GM19043 (cell line): ENCODE data around the gene ABI3.

Experiments used
- ATAC-seq: cut with Tn5 transposase; IDR thresholded peaks from one replicate; pipeline ENCODE4 v1.9.1; 2021; ENCODE audit warnings: low read depth; ENCODE audit not compliant: unreplicated experiment

Gene ABI3

DNA sequence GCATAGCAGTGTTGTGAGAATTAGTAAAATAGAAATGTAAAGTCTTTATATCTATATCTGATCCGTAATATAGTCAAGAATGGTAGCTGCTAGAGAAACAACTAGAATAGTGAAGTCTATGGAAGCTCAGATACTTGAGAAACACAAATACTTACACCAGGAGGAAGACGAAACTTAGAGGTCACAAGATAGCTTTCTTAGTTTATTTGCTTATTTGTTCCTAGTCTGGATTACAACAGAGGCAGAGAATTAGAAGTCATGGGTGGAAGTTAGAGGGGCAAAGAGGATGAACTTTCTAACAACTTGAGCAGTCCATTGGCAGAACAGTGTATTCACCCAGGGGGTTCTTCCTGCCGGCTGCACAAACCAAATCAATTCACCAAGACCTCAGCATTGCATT lies 14.0 kb upstream of the ABI3 start:
- no peak for ATAC-seq

DNA sequence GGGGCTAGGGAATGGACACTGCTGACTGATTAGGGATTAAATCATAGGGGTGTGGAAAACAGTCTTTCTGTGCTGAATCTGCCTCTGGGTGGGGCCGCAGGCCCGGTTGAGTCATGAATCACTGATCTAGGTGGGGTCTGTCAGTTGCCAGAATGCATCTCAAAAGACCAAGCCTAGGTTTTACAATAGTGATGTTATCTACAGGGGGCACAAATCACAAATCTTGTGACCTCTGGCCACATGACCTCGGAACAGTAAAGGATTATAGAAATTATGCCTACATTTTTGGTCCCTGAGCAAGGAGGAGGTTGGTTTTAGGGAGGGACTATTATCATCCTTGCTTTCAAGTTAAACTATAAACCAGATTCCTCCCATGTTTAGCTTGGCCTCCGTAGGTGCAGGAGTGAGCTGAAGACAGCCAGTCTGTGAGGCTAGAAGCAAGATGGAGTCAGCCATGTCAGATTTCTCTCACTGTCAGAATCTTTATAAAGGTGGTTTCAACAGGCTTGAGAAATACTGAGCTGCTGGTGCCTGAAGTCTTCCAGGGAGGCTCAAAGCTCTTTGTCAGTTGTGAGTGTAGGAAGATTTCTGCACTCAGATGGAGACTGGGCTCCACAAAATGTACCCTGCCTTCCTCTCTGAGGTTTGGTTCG lies 13.0 kb upstream of the ABI3 start:
- ATAC-seq, result no peak

DNA sequence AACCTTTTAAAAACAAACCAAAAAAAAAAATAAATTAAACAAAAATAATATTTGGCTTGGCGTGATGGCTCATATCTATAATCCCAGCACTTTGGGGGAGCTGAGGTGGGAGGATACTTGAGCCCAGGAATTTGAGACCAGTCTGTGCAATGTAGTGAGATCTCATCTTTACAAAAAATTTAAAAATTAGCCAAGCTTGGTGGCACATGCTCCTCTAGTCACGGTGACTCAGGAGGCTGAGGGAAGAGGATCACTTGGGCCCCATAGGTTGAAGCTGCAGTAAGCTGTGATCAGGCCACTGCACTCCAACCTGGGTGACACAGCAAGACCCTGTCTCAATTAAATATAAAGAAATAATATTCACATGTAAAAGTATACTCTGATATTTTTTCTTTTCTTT lies 12.3 kb upstream of the ABI3 start:
- no peak for ATAC-seq

DNA sequence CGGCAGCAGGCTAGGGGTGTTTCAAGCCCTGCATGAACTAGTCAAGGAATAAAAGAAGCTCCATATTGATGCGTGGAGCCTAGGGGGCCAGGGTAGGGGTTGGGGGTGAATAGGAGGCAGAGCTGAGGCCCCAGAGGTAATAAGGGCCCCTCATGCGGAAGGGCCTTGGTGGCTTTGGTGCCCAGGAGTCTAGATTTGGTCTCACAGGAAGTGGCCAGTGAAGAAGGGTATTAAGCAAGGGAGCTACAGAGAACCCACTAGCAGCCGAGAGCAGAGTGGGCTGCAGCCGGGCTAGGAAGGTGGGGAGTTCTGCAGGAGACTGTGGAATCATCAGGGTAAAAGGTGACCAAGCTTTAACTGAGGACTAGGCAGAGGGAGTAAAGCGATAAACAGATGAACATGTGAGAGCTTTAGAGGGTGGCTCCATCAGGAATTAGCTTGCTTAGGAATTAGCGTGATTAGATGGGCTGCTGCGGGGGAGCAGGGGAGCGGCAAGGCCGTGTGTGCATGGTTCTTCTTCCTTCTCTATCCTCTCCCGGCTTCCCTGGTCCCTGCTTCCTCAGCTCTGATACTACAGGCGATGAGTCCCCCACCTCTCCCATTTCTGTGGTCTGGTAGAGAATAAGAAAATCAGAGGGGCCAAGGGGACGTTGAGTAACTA lies 10.0 kb upstream of the ABI3 start:
- ATAC-seq, result no peak

DNA sequence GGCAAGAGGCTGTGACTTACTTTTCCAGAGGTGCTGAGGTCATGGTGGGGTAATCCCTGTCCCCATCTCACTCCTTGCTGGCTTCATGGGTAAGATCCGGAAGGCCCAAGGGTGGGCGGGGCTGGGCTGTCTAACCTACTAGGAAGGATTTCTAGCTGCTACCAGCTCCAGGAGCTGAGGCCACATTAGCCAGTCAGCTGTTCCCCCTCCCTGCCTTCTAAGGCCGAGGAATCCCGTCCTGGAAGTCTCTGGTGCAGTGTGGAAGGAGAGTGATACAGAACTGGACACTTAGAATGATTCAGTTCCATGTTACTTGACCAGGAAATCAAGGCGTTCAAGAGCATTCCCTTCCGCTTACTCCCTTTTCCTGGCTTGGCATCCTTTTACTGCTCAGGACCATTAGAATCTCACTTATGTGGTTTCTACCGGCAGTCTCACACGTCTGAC lies 9.0 kb upstream of the ABI3 start:
- no peak for ATAC-seq

DNA sequence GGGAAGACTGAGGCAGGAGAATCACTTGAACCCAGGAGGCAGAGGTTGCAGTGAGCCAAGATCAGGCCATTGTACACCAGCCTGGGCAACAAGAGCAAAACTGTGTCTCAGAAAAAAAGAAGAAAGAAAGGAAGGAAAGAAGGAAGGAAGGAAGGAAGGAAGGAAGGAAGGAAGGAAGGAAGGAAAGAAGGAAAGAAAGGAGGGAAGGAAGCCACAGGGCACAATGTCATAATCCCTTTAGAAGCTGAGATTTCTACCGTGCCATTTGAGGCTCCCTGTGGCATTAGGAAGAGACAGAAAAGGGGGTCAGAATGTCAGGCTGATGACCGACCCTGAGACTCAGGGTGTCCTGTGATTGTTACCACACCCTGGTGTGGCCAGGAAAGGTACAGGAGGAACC lies 6.7 kb upstream of the ABI3 start:
- no peak for ATAC-seq

DNA sequence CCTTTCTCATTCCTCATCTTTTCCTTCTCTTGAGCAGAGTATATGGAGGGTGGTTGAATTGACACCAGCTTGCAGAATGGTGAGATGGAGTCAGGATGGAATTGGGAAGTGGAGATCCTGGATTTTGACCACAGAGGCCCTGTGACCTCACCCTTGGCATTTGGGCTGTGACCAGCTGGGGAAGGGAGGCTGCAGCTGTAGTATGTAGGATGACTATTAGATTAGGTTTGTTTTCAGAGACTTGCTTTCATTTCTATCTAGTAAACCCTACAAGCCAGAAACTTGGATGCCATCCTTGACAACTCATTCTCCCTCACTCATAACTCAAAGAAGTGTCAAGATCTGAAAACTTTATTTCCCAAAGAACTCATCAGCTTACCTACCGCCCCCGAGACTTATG lies 6.0 kb upstream of the ABI3 start:
- no peak for ATAC-seq

DNA sequence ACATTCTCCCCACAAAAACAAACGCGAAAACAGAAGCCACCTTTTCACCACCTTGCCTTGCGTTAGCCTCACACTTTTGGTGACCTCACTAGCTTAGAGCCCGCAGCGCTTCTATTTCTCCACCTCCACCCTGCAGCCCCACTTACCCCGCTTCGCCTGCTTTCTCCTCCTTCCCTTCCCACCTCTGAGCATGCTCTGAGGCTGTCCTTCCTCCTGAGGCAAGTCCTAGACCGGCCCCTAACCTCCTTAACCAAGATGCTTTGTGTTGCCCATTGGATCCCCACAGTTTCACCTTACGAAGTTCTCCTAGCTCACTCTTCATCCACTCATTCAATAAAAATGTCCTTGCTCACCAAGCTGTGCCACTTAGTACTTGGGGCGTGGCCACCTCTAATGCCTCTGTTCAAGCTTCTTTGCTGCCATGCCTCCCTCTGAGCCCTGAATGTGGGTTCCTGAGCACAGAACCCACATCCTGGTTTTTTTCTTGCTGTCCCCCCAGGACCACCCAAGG lies 1.4 kb upstream of the ABI3 start:
- ATAC-seq, result no peak

DNA sequence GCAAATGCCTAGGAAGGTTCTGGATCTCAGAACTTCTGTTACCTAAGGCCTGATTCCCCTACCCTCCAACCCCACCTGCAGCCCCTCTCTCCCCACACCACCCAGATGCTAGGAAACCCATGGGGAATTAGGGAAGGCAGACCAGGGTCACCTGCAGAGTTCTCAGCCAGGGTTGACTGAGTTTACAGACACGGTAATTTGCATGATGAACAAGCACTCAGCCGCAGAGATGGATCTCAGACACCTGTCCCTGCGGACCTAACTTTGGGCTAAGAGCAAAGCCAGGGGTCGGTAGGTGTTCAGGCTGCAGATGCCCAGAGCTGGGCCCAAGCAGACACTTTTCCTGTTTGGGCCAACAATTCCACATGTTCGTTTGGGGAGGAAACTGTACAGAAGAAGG lies 2.9 kb downstream of the ABI3 start:
- no peak for ATAC-seq

DNA sequence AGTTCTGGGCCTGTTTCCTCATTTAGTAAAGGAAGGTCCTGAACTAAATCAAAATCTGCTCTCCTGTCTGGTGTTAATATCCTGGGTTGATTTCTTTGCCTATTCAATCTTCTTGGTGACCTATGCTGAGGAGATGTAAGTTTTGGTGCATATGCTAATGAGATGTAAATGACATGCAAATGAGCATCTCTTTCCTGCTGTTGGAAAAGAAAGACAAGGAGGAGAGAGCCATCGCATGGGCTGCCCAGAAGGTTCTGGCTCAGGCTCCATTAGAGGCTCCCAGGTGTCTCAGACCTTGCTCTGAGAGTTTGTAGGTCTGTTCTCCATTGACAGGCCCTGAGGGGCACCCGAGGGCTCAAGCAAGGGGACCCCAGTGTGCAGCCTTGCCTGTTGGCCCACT lies 3.3 kb downstream of the ABI3 start:
- ATAC-seq, result no peak

DNA sequence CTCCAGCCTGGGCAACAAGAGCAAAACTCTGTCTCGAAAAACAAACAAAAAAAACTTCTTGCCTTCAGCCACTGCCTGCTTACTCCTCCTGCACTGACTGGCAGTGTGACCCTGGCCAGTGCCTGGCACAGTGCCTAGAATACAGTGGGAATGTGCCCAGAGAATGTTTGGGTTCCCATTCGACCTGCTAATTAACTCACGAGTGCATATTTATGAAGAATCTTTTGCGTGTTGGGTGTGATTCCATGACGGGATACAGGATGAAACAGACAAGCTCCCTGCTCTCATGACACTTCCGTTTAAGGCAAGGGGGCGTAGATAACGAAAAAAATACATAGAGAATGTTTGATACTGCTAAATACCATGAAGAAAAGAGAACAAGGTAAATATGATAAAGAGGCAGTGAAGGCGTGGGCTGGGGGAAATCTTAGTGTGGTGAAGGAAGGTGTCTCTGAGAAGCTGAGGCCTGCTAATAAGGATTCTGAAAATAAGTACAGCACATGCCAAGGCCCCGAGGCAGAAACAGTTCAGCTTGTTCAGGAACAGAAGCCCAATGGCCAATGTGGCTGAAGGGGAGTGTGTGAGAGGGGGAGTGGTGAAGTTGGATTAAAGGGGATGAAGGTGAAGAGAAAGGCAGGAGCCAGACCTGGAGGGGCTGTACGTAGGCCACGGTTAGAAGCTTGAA lies 4.3 kb downstream of the ABI3 start:
- ATAC-seq, result no peak

DNA sequence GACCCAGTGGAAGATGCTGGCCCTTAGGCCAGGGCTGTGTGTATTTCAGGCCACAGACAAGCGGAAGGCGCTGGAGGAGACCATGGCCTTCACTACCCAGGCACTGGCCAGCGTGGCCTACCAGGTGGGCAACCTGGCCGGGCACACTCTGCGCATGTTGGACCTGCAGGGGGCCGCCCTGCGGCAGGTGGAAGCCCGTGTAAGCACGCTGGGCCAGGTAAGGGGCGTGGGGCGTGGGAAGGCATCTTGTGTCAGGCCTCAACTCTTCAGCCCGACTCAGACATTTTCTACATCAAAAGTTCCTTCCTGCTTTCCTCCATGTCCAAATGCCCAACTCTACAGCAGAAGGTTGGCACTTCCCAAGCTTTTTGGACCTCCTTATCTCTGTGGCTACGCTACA lies 6.0 kb downstream of the ABI3 start:
- ATAC-seq, result no peak

DNA sequence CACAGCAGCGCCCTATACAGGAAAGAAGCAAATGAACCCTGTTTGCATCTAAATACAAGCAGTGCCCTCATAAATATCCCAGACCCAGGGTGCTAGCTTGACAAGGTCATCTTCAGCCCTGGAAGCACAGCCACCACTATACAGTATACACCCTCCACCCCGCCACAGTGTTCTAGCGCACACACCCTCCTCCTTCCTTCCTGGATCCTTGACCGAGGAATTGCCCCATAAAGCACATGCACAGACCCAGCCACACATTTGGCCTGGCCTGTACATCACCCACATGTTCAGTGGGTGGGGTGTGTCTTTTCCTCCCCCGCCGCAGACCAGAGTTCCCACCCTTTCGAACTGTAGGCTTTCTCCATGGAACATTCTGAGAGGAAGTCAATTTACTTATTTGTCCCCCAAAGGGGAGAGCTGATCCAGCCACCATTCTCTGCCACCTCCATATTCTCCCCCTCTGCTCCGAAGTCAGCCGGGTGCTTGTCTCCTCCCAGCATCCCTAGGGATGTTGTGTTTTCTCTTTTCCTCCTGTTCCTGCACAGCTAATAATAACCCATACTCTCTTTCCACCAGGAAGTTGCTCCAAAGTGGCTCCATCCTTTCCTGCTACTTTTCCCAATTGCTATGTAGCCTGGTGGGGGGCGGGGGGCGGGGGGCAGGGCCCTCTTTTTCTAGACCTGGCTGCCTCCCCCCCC lies 6.6 kb downstream of the ABI3 start:
- no peak for ATAC-seq

DNA sequence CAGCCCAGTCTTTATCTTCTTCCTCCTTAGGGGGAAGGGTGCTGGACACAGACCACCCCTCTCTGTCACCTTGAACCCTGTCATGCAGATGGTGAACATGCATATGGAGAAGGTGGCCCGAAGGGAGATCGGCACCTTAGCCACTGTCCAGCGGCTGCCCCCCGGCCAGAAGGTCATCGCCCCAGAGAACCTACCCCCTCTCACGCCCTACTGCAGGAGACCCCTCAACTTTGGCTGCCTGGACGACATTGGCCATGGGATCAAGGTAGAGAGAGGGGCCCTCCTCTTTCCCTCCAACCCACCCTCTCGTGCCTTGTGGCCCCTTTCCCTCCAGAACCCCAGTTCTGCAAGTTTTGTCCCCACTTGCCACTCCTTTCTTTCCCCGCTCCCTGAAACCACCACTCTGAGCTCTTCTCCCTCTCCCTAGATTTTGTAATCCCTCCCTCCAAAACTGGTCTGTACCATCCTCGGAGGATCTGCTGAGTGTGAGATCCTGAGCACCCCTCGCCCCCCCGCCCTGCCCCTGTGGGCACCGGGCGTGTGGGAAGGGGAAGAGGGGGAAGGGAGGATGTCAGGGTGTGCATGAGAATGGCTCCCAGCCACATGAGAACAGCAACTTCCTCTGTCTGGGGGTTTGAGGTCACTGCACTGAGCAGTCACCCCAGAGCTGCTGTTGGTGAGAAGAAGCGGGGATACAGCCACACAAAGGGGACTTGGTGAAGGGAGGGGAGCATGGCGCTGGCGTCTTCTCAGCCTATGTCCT lies 7.3 kb downstream of the ABI3 start:
- ATAC-seq, result no peak

DNA sequence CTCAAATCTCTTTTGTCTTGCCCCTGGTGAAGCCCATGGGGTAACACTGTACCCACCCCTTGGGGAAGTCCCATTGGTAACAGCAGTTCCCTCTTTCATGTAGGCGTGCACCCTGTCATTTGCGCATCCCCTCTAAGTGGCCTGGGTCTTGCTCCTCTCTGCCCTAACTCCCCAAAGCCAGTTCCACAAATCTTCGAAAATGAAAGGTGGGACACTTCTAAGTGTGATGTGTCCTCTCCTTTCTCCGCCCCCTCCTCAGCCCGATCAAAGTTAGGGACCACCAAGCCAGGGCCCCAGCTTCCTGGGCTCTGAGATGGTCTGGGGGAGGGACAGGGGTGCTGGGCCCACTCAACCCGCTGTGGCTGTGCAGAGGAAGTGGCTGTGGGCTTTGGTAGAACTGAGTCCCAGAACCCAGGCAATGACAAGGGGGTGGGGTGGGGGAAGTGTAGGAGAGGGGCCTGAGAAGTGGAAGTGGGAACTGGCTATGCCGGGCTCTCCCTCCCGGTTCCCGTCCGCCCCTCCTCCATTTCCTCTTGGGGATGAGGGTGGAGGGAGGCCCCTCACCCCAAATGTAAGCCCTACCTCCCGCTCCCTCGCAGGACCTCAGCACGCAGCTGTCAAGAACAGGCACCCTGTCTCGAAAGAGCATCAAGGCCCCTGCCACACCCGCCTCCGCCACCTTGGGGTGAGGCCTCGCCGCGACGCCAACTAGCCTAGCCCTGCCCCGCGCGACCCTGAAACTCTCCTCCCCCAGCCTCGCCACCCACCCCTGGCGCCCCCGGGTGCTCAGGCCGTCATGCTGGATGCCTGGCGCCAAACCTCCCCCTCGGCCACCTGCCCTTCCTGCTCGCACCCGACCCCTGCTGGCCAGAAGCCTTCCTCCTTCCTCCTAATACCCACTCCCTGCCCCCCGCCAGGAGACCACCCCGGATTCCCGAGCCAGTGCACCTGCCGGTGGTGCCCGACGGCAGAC lies 8.7 kb downstream of the ABI3 start:
- ATAC-seq, result no peak

DNA sequence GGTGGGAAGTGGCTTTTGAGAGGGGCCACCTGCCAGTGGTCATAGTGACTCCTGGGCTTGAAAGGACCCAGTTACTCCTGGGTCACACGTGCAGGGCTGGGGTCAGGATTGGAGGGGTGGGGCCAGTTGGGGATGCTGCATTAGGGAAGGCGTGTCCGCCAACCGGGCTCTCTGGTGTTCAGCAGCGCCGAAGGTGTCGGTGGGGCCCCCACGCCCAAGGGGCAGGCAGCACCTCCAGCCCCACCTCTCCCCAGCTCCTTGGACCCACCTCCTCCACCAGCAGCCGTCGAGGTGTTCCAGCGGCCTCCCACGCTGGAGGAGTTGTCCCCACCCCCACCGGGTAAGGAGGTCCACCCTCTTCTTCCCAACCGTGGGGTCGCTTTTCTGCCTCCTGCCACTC lies 9.5 kb downstream of the ABI3 start:
- no peak for ATAC-seq

DNA sequence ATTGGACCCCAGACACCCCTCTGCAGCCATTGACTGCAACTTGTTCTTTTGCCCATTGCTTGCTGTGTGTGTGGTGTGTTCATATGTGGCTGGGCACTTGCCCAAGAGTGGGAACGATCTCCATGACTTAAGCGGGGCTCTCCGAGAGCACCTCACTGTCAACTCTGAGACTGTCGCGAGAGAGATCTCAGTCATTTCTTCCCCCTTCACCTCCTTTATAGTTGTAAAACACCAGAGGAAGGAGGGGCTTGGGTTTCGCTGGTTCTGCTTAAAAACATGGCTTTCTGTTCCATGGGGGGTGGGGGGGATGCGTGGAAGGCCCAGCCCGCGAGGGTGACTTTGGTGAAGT lies 12.6 kb downstream of the ABI3 start:
- ATAC-seq, result no peak

DNA sequence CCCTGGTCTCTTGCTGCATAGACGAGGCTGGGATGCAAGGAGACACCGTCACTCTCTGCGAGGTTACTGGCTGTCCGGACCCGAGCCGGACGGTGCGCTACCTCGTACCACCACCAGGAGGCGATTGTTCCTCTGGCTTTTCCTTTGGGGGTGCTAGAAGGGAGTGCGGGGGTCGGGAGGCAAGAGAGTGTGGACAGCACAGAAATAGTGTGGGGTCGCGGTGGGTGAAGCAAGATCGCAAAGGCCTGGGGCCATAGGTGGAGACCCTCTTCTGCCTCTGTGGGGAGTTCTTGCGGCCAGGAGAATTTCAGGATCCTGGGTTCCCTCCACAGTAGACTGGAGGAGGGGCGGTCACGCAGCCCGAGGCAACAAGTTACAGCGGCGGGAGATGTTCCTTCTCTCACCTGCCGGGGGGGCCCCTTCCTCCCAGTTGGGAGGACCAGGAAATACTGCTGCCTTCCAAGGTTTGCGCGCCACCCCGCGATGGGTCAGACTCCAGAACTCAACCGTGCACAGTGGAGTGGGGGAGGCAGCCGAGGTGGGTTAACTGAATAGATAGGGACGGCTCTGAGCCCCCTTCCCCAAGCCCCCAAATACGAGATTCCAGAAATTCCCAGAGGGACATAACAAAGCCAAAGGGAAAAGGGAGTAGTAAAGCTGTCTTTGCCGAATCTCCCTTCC lies 13.2 kb downstream of the ABI3 start:
- no peak for ATAC-seq
